Measurements from ENCODE around the gene ERBB4.
"Not testable (repeated sequence)": the region's sequence is repeated elsewhere in the genome, so short reads cannot be mapped to it uniquely, and the experiment has no call there.

Gene ERBB4

GRCh38 chr2:211609127-211609526 is 929.5 kb downstream of the ERBB4 start:
- no peak for TF ChIP-seq CTCF (IDR thresholded peaks at IDR 0.05; ENCODE audit: borderline replicate concordance, insufficient read depth, low read depth, low read length)
- no peak overlapping the region for H3K4me3 ChIP-seq (ENCODE audit: low read depth, low read length)

DNA sequence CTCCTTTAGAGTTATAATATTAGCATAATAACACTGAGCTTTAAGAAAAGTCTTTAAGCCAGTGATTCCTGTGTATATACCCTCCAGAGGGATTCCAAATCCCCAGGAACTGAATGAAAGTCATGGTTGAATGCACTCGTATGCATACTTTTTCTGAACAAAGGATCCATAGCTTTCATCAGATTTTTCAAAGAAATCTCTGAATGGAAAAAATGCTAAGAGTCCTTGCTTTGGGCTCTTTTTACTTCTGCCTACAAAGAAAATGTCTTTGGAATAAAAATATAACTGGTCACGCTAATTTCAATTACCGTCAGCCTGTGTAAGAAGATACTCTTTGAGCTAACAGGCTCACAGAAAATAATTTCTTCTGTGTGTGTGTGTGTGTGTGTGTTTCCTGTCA is 939.5 kb downstream of the ERBB4 start:
- H3K4me3 ChIP-seq (ENCODE audit: low read depth, low read length): no peak overlapping the region
- no peak for TF ChIP-seq CTCF (IDR thresholded peaks at IDR 0.05; ENCODE audit: borderline replicate concordance, insufficient read depth, low read depth, low read length)

- no peak for TF ChIP-seq CTCF (IDR thresholded peaks at IDR 0.05; ENCODE audit: borderline replicate concordance, insufficient read depth, low read depth, low read length)
- no peak overlapping the region for H3K4me3 ChIP-seq (ENCODE audit: low read depth, low read length)
These were observed 940.4 kb downstream of the ERBB4 start for GRCh38 chr2:211598238-211598637.

DNA sequence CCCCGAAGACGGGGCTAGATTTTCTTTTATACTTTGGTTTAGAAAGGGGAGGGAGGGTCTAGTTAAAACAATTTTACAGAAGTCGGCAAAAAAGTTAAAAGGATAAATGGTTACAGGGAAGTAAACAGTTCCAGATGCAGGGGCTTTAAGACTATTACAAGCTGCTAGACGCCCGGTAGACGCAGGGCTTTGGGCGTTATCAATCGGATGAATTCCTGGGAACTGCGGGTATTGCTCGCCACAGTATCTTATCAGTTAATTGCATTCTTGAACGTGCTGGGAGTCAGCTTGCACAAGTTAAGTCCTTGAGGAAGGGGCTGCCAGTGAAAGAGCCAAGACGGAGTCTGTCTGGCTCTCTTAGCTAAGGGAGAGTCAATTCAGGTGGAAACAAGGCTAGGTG is 946.6 kb downstream of the ERBB4 start:
- not testable (repeated sequence) for H3K4me3 ChIP-seq (ENCODE audit: low read depth, low read length)

- H3K4me3 ChIP-seq (ENCODE audit: low read depth, low read length): no peak overlapping the region
- TF ChIP-seq CTCF (IDR thresholded peaks at IDR 0.05; ENCODE audit: borderline replicate concordance, insufficient read depth, low read depth, low read length): no peak
These were observed 947.2 kb downstream of the ERBB4 start for GRCh38 chr2:211591426-211591825.

- no peak overlapping the region for H3K4me3 ChIP-seq (ENCODE audit: low read depth, low read length)
- no peak for TF ChIP-seq CTCF (IDR thresholded peaks at IDR 0.05; ENCODE audit: borderline replicate concordance, insufficient read depth, low read depth, low read length)
These were observed 970.2 kb downstream of the ERBB4 start for GRCh38 chr2:211568439-211568838.

- no peak for TF ChIP-seq CTCF (IDR thresholded peaks at IDR 0.05; ENCODE audit: borderline replicate concordance, insufficient read depth, low read depth, low read length)
- H3K4me3 ChIP-seq (ENCODE audit: low read depth, low read length): no peak overlapping the region
These were observed 974.2 kb downstream of the ERBB4 start for GRCh38 chr2:211564441-211564840.

- no peak overlapping the region for H3K4me3 ChIP-seq (ENCODE audit: low read depth, low read length)
- no peak for TF ChIP-seq CTCF (IDR thresholded peaks at IDR 0.05; ENCODE audit: borderline replicate concordance, insufficient read depth, low read depth, low read length)
These were observed 993.0 kb downstream of the ERBB4 start for GRCh38 chr2:211545582-211545981.
